ENCODE results near the gene DAZ4. TPM values are rescaled to one million over a fixed set of nuclear protein-coding genes. Genes with fewer than 3 reads are reported as not detected.
"Not testable (repeated sequence)": the region's sequence is repeated elsewhere in the genome, so short reads cannot be mapped to it uniquely, and the experiment has no call there.

The DAZ4 gene, protein sequence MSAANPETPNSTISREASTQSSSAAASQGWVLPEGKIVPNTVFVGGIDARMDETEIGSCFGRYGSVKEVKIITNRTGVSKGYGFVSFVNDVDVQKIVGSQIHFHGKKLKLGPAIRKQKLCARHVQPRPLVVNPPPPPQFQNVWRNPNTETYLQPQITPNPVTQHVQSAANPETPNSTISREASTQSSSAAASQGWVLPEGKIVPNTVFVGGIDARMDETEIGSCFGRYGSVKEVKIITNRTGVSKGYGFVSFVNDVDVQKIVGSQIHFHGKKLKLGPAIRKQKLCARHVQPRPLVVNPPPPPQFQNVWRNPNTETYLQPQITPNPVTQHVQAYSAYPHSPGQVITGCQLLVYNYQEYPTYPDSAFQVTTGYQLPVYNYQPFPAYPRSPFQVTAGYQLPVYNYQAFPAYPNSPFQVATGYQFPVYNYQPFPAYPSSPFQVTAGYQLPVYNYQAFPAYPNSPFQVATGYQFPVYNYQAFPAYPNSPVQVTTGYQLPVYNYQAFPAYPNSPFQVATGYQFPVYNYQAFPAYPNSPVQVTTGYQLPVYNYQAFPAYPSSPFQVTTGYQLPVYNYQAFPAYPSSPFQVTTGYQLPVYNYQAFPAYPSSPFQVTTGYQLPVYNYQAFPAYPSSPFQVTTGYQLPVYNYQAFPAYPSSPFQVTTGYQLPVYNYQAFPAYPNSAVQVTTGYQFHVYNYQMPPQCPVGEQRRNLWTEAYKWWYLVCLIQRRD
- not detected in 2 replicates for total RNA-seq (ENCODE audit: low replicate concordance)

DNA sequence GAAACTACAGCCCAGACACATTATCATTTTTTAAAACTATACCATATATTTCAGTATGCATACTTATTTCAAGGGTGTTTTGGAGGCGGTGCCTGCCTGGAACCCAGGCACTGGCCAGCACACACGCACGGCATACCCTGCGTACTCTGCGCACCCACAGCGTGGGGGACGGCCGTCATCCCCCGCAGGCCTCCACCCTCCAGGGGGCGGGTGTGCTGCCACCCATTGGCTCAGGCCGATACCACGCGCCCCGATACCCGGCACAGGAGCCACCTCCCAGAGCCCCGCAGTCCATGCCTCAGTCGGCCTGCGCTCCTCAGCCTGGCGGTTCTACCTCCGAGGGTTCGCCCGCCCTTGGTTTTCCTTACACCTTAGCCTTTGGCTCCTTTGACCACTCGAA lies at the start of gene DAZ4:
Gene DAZ4, plus strand, starts transcription at position 301 of the 400 bp plus-strand sequence. CDS start 208 bp downstream, outside the sequence.
- H3K4me3 ChIP-seq (ENCODE audit: low read depth, low read length); DNase-seq (ENCODE audit: low read depth): not testable (repeated sequence)

DNA sequence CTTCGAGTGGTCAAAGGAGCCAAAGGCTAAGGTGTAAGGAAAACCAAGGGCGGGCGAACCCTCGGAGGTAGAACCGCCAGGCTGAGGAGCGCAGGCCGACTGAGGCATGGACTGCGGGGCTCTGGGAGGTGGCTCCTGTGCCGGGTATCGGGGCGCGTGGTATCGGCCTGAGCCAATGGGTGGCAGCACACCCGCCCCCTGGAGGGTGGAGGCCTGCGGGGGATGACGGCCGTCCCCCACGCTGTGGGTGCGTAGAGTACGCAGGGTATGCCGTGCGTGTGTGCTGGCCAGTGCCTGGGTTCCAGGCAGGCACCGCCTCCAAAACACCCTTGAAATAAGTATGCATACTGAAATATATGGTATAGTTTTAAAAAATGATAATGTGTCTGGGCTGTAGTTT lies 20.4 kb upstream of the DAZ4 start, which contains the start of gene DAZ3:
Gene DAZ3, minus strand, starts transcription at position 101 of the 400 bp plus-strand sequence. CDS start 208 bp downstream, outside the sequence.
- not testable (repeated sequence) for H3K4me3 ChIP-seq (ENCODE audit: low read depth, low read length); DNase-seq (ENCODE audit: low read depth)

DNA sequence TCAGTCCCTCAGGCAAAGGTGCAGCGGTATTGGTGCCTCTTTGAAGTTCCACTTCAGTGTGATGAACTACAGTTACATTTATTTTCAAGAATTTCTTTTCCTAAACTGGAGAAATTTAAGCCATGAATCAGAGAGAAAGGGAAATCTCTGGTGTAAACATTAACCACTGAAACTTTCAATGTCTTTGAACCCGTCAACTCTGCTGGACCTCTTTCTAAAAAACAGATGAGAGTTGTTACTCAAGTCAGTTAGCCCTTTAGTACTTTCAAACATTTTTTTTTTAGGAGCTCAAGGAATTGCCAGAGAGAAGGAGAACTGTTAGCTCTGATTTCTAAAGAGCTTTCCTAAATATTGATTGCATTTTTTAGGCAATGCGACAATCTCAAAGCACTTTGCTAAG lies 11.9 kb upstream of the DAZ4 start:
- DNase-seq (ENCODE audit: low read depth); H3K4me3 ChIP-seq (ENCODE audit: low read depth, low read length): not testable (repeated sequence)

DNA sequence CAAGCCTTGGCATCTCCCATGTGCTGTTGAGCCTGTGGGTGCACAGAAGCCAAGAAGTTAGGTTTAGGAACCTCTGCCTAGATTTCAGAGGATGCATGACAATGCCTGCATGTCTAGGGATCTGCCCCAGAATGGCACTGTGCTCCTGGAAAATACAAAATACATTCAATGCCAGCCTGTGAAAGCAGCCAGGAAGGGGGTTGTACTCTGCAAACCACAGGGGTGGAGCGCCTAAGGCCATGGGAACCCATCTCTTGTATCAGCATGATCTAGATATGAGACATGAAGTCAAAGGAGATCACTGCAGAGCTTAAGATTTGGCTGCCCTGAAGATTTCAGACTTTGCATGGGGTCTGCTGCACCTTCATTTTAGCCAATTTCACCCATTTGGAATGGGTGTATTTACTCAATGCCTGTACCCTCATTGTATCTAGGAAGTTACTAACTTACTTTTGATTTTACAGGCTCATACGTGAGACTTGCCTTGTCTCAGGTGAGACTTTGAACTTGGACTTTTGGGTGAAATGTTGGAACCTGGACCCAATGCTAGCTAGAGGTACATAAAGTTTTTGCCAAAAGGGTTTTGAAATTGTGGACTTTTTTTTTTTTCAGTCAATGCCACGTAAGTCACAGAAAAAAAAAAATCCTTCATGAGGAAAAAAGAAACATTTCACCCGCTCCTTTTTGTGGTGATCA lies 9.4 kb upstream of the DAZ4 start:
- DNase-seq (ENCODE audit: low read depth); H3K4me3 ChIP-seq (ENCODE audit: low read depth, low read length): not testable (repeated sequence)

DNA sequence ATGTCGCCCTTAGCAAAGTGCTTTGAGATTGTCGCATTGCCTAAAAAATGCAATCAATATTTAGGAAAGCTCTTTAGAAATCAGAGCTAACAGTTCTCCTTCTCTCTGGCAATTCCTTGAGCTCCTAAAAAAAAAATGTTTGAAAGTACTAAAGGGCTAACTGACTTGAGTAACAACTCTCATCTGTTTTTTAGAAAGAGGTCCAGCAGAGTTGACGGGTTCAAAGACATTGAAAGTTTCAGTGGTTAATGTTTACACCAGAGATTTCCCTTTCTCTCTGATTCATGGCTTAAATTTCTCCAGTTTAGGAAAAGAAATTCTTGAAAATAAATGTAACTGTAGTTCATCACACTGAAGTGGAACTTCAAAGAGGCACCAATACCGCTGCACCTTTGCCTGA lies 8.7 kb upstream of the DAZ4 start:
- not testable (repeated sequence) for DNase-seq (ENCODE audit: low read depth); H3K4me3 ChIP-seq (ENCODE audit: low read depth, low read length)

Other genes starting within 250 kb of the DAZ4 start
- not detected in 2 replicates for gene BPY2B, start 215.9 kb upstream of the DAZ4 start, total RNA-seq (ENCODE audit: low replicate concordance)
- not detected in 2 replicates for gene DAZ3, start 20.5 kb upstream of the DAZ4 start, total RNA-seq (ENCODE audit: low replicate concordance)
- gene BPY2C, start 218.2 kb downstream of the DAZ4 start, total RNA-seq (ENCODE audit: low replicate concordance): not detected in 2 replicates

Measured in fibroblast of the aortic adventitia (primary cell).